PC-3 (cell line): Measurements from ENCODE around the gene ECHDC3. TPM values are rescaled to one million over a fixed set of nuclear protein-coding genes. Genes with fewer than 3 reads are reported as not detected.

ENCODE experiments used
- ATAC-seq: fragments of 200-7000 bp; cut with Tn5 transposase; 2 replicates; pipeline ENCODE4 v1.9.1; 2020; ENCODE audit warnings: mild to moderate bottlenecking, moderate library complexity
- BruUV-seq: library from RNA; stranded (reverse); fragments of 400-500 nt; replicated peaks from 2 replicates; lab custom pipeline; 2021; lab: Mats Ljungman, UMichigan
- CTCF ChIA-PET: fragments of 300-600 bp; sonication (Branson Sonifier 250); formaldehyde crosslinking; loops from one replicate; lab custom pipeline; 2022; ENCODE audit warnings: antibody characterized with exemption; lab: Charles Lee
- POLR2A ChIA-PET: fragments of 300-600 bp; sonication (Branson Sonifier 250); formaldehyde crosslinking; loops from one replicate; lab custom pipeline; 2022; ENCODE audit warnings: antibody characterized with exemption; ENCODE audit not compliant: unreplicated experiment; lab: Charles Lee
- DNase-seq: peaks from one replicate; pipeline ENCODE4 v3.0.0-alpha.2; 2015
- H2AFZ ChIP-seq: fragments of 300-600 bp; sonication (generic); 2 replicates; pipeline ENCODE4 v1.6.0; 2016; ENCODE audit warnings: antibody characterized with exemption, low read length
- H3F3A ChIP-seq: fragments of 300-600 bp; sonication (generic); one replicate; pipeline ENCODE4 v1.6.0; 2017; ENCODE audit warnings: antibody characterized with exemption, low read length, control low read depth, mild to moderate bottlenecking; ENCODE audit not compliant: unreplicated experiment
- H3K27ac ChIP-seq: fragments of 300-600 bp; sonication (generic); 2 replicates; pipeline ENCODE4 v1.5.1; 2016; ENCODE audit warnings: mild to moderate bottlenecking, low read length
- H3K27me3 ChIP-seq: fragments of 300-600 bp; sonication (generic); 2 replicates; pipeline ENCODE4 v1.6.1; 2016; ENCODE audit warnings: low read length, mixed read lengths
- H3K36me3 ChIP-seq: fragments of 300-600 bp; sonication (generic); 2 replicates; pipeline ENCODE4 v1.6.1; 2016; ENCODE audit warnings: low read depth, mixed run types, low read length, mixed read lengths
- H3K4me1 ChIP-seq: fragments of 300-600 bp; sonication (generic); 2 replicates; pipeline ENCODE4 v1.5.1; 2016; ENCODE audit warnings: low read length; ENCODE audit not compliant: insufficient read depth
- H3K4me2 ChIP-seq: fragments of 300-600 bp; sonication (generic); 2 replicates; pipeline ENCODE4 v1.6.0; 2016; ENCODE audit warnings: low read length
- H3K4me3 ChIP-seq: fragments of 300-600 bp; sonication (generic); 2 replicates; pipeline ENCODE4 v1.5.1; 2016; ENCODE audit warnings: mild to moderate bottlenecking, low read length, mixed read lengths
- H3K79me2 ChIP-seq: fragments of 300-600 bp; sonication (generic); 2 replicates; pipeline ENCODE4 v1.6.1; 2017; ENCODE audit warnings: low read length, mixed read lengths
- H3K9ac ChIP-seq: fragments of 300-600 bp; sonication (generic); 2 replicates; pipeline ENCODE4 v1.6.0; 2016; ENCODE audit warnings: mild to moderate bottlenecking, low read length
- H3K9me2 ChIP-seq: fragments of 300-600 bp; sonication (generic); replicated peaks from 2 replicates; pipeline ENCODE4 v1.6.1; 2016; ENCODE audit warnings: mixed run types, low read length, mixed read lengths
- H3K9me3 ChIP-seq: fragments of 300-600 bp; sonication (generic); 2 replicates; pipeline ENCODE4 v1.6.1; 2016; ENCODE audit warnings: low read length, mixed read lengths
- H4K20me1 ChIP-seq: fragments of 300-600 bp; sonication (generic); 2 replicates; pipeline ENCODE4 v1.6.1; 2016; ENCODE audit warnings: low read length, mixed read lengths
- CTCF ChIP-seq: fragments of 300-600 bp; sonication (generic); conservative IDR thresholded peaks from 2 replicates; pipeline ENCODE4 v1.5.1; 2017; ENCODE audit warnings: antibody characterized with exemption, low read depth, mild to moderate bottlenecking, low read length
- EZH2 ChIP-seq: fragments of 300-600 bp; sonication (generic); IDR thresholded peaks from one replicate; pipeline ENCODE4 v1.6.1; 2017; ENCODE audit warnings: antibody characterized with exemption, mild to moderate bottlenecking, low read length; ENCODE audit not compliant: unreplicated experiment
- EZH2phosphoT487 ChIP-seq: fragments of 300-600 bp; sonication (generic); IDR thresholded peaks from 2 replicates; pipeline ENCODE4 v1.6.1; 2018; ENCODE audit warnings: mild to moderate bottlenecking, antibody characterized with exemption, low read length, borderline replicate concordance
- intact Hi-C: fragments of 100-400 bp; cut with micrococcal nuclease; formaldehyde crosslinking; loops from 2 replicates; pipeline ENCODE4 v1.9.0; 2023
- total RNA-seq: library from RNA; depleted of rRNA; stranded (reverse); fragments of >200 nt; gene quantifications from 2 replicates; pipeline ENCODE4 v1.2.3, GENCODE V29; 2014

ECHDC3 gene
- total RNA-seq, 1 experiment from 2014 or later = not detected

DNA sequence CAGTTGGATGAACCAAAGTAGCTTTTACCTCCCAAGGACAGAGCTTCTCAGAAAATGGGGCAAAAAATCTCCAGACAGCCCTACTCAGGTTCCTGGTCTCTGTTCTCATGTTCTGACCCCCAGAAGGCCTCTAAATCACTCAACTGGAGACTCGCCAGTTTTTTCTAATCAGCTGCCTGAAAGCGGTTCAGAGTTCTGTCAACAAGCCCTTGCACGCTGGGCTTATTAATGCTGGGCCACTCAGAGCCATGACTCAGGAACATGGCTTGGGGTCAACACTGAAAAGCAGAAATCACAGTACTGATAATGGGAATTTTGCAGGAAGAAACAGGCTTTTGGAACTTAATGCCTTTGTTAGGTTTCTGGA, 15.3 kb downstream of the ECHDC3 start:
- H3K4me3 ChIP-seq = no peak overlapping the region
- BruUV-seq = no TSS peak
- no peaks in the 10 kb centered on the region for H3K9me2 ChIP-seq
- no peak overlapping the region for H3K9ac ChIP-seq
- H3K27ac ChIP-seq = no peak overlapping the region
- H3K36me3 ChIP-seq = no peaks in the 10 kb centered on the region; the same call in 1 of the 2 replicates
- no peaks in the 10 kb centered on the region for H4K20me1 ChIP-seq
- ATAC-seq (peak; percentile 58), DNase-seq (peak; percentile 18)
- intact Hi-C loops = no loop called here
- no peaks in the 10 kb centered on the region for H3K4me1 ChIP-seq
- ChIA-PET CTCF (interaction anchor here (1.0 to 1.4 kb wide), 2 partner anchors 331 to 333 kb away, joined by 3 to 4 read pairs; no protein-coding TSS in a partner anchor), POLR2A (no interaction called here)
- TF ChIP-seq CTCF (no peak), EZH2phosphoT487 (no peak), EZH2 (no peak)
- no peaks in the 10 kb centered on the region for H3K27me3 ChIP-seq
- H3F3A ChIP-seq = no peaks in the 10 kb centered on the region
- no peaks in the 10 kb centered on the region for H3K9me3 ChIP-seq
- H3K79me2 ChIP-seq = no peaks in the 10 kb centered on the region
- peak overlapping the region; percentile 45; the same call in 1 of the 2 replicates for H2AFZ ChIP-seq
- no peak overlapping the region for H3K4me2 ChIP-seq

- intact Hi-C loops = loop anchor here (1.0 kb wide), 1 partner anchor 243 kb away; no protein-coding TSS in a partner anchor
- no peak overlapping the region for H3K4me3 ChIP-seq
- no peaks in the 10 kb centered on the region for H4K20me1 ChIP-seq
- no peaks in the 10 kb centered on the region for H3K9me2 ChIP-seq
- no peaks in the 10 kb centered on the region for H3K27me3 ChIP-seq
- no TSS peak for BruUV-seq
- no peak overlapping the region for H3K27ac ChIP-seq
- no peaks in the 10 kb centered on the region for H3F3A ChIP-seq
- ATAC-seq = peak; percentile 99
- no peak overlapping the region for H3K9ac ChIP-seq
- CTCF ChIA-PET = interaction anchor here (1.0 to 1.4 kb wide), 2 partner anchors 331 to 334 kb away, joined by 3 to 4 read pairs; no protein-coding TSS in a partner anchor
- peak overlapping the region; percentile 45; the same call in 1 of the 2 replicates for H2AFZ ChIP-seq
- no peaks in the 10 kb centered on the region for H3K4me1 ChIP-seq
- POLR2A ChIA-PET = interaction anchor here (0.6 kb wide), 1 partner anchor 108 kb away, joined by 18 read pairs; no protein-coding TSS in a partner anchor
- TF ChIP-seq CTCF (peak; percentile 77), EZH2phosphoT487 (no peak)
- H3K4me2 ChIP-seq = no peak overlapping the region
- H3K36me3 ChIP-seq = no peaks in the 10 kb centered on the region; the same call in 1 of the 2 replicates
- H3K79me2 ChIP-seq = no peaks in the 10 kb centered on the region
- H3K9me3 ChIP-seq = no peaks in the 10 kb centered on the region
- peak; percentile 72 for DNase-seq
Measured at GRCh38 chr10:11757821-11758463, 15.8 kb downstream of the ECHDC3 start.
